Amniotic epithelial cell (primary cell): ENCODE measurements around the gene CCDC191.

Experiments
- DNase-seq: peaks from one replicate; pipeline ENCODE4 v3.0.0-alpha.2; 2010; ENCODE audit warnings: low read depth

Gene CCDC191

GRCh38 chr3:114060906-114061655, 4.8 kb upstream of the CCDC191 start:
- DNase-seq = no peak

- DNase-seq = no peak
These were observed 2.3 kb upstream of the CCDC191 start for GRCh38 chr3:114058646-114059045.

- DNase-seq = no peak
These were observed 653 bp upstream of the CCDC191 start for GRCh38 chr3:114057011-114057347.

- no peak for DNase-seq
These were observed 4.1 kb downstream of the CCDC191 start for GRCh38 chr3:114052216-114052615.

GRCh38 chr3:114043205-114043604, 13.1 kb downstream of the CCDC191 start:
- DNase-seq = no peak

- no peak for DNase-seq
These were observed 20.4 kb downstream of the CCDC191 start for GRCh38 chr3:114035896-114036295.

- DNase-seq = peak; percentile 16
These were observed 21.4 kb downstream of the CCDC191 start for GRCh38 chr3:114034787-114035545.

- no peak for DNase-seq
These were observed 22.1 kb downstream of the CCDC191 start for GRCh38 chr3:114034211-114034610.

GRCh38 chr3:114033721-114034120, 22.6 kb downstream of the CCDC191 start:
- DNase-seq = no peak

- DNase-seq = no peak
These were observed 30.0 kb downstream of the CCDC191 start for GRCh38 chr3:114026331-114026730.

GRCh38 chr3:114025451-114025850, 30.9 kb downstream of the CCDC191 start:
- no peak for DNase-seq

GRCh38 chr3:114022145-114022802, 34.1 kb downstream of the CCDC191 start:
- no peak for DNase-seq

GRCh38 chr3:114020907-114021306, 35.4 kb downstream of the CCDC191 start:
- no peak for DNase-seq

GRCh38 chr3:114019486-114019885, 36.8 kb downstream of the CCDC191 start:
- no peak for DNase-seq

GRCh38 chr3:114014211-114014610, 42.1 kb downstream of the CCDC191 start:
- no peak for DNase-seq

GRCh38 chr3:114011059-114011797, 45.1 kb downstream of the CCDC191 start:
- no peak for DNase-seq

- DNase-seq = no peak
These were observed 50.8 kb downstream of the CCDC191 start for GRCh38 chr3:114005481-114005880.

GRCh38 chr3:113985541-113985940, 70.8 kb downstream of the CCDC191 start:
- no peak for DNase-seq

GRCh38 chr3:113983544-113983943, 72.8 kb downstream of the CCDC191 start:
- DNase-seq = no peak

GRCh38 chr3:113981803-113982202, 74.5 kb downstream of the CCDC191 start:
- no peak for DNase-seq

- DNase-seq = no peak
These were observed 76.4 kb downstream of the CCDC191 start for GRCh38 chr3:113979916-113980315.

GRCh38 chr3:113977822-113978221, 78.5 kb downstream of the CCDC191 start:
- no peak for DNase-seq
